Right ventricle myocardium inferior (tissue), 1 donor: ENCODE results near the gene C7orf57. TPM values are rescaled to one million over a fixed set of nuclear protein-coding genes. Genes with fewer than 3 reads are reported as not detected.
"Not testable (repeated sequence)": the region's sequence is repeated elsewhere in the genome, so short reads cannot be mapped to it uniquely, and the experiment has no call there.

Experiments used
- ATAC-seq: fragments of 200-7000 bp; cut with Tn5 transposase; one replicate; pipeline ENCODE4 v1.9.1; 2020; ENCODE audit warnings: mild to moderate bottlenecking, moderate library complexity
- DNase-seq: peaks from one replicate; pipeline ENCODE4 v3.0.0; 2021; ENCODE audit errors: missing footprints
- intact Hi-C: fragments of 100-400 bp; cut with DNase I; formaldehyde crosslinking; loops from one replicate; pipeline ENCODE4 v1.11.0; 2022
- long read RNA-seq: library from polyadenylated mRNA; unstranded; transcript quantifications from one replicate; pipeline ENCODE4 v2.0.0, GENCODE V29; 2021
- total RNA-seq: library from RNA; stranded (reverse); fragmentation: NEBNext Ultra II Directional; extraction: Animal tissue kit (Norgen Biotek cat#: 25700); gene quantifications from one replicate; pipeline ENCODE4 v1.2.1, GENCODE V29; 2021
- donor health status: DM: no; HTN: yes; CAD: no; lungs with severe emphysema.

Gene C7orf57
- total RNA-seq = not detected
- long read RNA-seq = 0 reads

- intact Hi-C loops = loop anchor here (2.0 kb wide), 2 partner anchors 53 to 75 kb away; partner anchors contain the start of gene UPP1
- peak; percentile 99 for ATAC-seq
Observed at GRCh38 chr7:48035301-48035966, at the start of gene C7orf57. TSS of gene C7orf57 (plus strand) at chr7:48035543. CDS start at chr7:48036309, 766 bp downstream.

GRCh38 chr7:47988496-47989386 is 46.6 kb upstream of the C7orf57 start:
- DNase-seq (no peak), ATAC-seq (no peak)
- intact Hi-C loops = no loop called here

More at GRCh38 chr7:48035301-48035966, at the start of gene C7orf57:
- peak; percentile 97 for DNase-seq

GRCh38 chr7:47989607-47990400 is 45.5 kb upstream of the C7orf57 start:
- ATAC-seq, DNase-seq: not testable (repeated sequence)
- intact Hi-C loops = loop anchor here (5.0 kb wide), 2 partner anchors 42 to 97 kb away; partner anchors contain the start of gene UPP1

GRCh38 chr7:47990592-47990991 is 44.8 kb upstream of the C7orf57 start:
- no peak for DNase-seq
- no peak for ATAC-seq
- intact Hi-C loops = loop anchor here (5.0 kb wide), 2 partner anchors 42 to 97 kb away; partner anchors contain the start of gene UPP1

- ATAC-seq (no peak), DNase-seq (no peak)
- intact Hi-C loops = loop anchor here (1.0 to 5.0 kb wide), 3 partner anchors 41 to 119 kb away; partner anchors contain the start of gene UPP1
Observed at GRCh38 chr7:47991270-47991669, 44.1 kb upstream of the C7orf57 start.

GRCh38 chr7:47991741-47992311 is 43.5 kb upstream of the C7orf57 start:
- intact Hi-C loops = loop anchor here (1.0 to 5.0 kb wide), 3 partner anchors 40 to 118 kb away; partner anchors contain the start of gene UPP1
- peak; percentile 99 for ATAC-seq
- DNase-seq = peak; percentile 96

- ATAC-seq (no peak), DNase-seq (no peak)
- intact Hi-C loops = loop anchor here (5.0 kb wide), 2 partner anchors 40 to 95 kb away; partner anchors contain the start of gene UPP1
Observed at GRCh38 chr7:47992446-47992845, 42.9 kb upstream of the C7orf57 start.

- DNase-seq = no peak
- ATAC-seq = no peak
- intact Hi-C loops = no loop called here
Observed at GRCh38 chr7:47999413-47999812, 35.9 kb upstream of the C7orf57 start.

GRCh38 chr7:48000164-48000563 is 35.2 kb upstream of the C7orf57 start:
- intact Hi-C loops, DNase-seq, ATAC-seq: not testable (repeated sequence)

GRCh38 chr7:48004032-48004431 is 31.3 kb upstream of the C7orf57 start:
- intact Hi-C loops = no loop called here
- DNase-seq (no peak), ATAC-seq (no peak)

- intact Hi-C loops = no loop called here
- ATAC-seq (no peak), DNase-seq (no peak)
Observed at GRCh38 chr7:48004638-48005037, 30.7 kb upstream of the C7orf57 start.

GRCh38 chr7:48006866-48007265 is 28.5 kb upstream of the C7orf57 start:
- DNase-seq (no peak), ATAC-seq (no peak)
- intact Hi-C loops = no loop called here

GRCh38 chr7:48009257-48009656 is 26.1 kb upstream of the C7orf57 start:
- ATAC-seq (no peak), DNase-seq (no peak)
- intact Hi-C loops = no loop called here

GRCh38 chr7:48009954-48010353 is 25.4 kb upstream of the C7orf57 start:
- intact Hi-C loops = no loop called here
- ATAC-seq (no peak), DNase-seq (no peak)

GRCh38 chr7:48011323-48011722 is 24.0 kb upstream of the C7orf57 start:
- DNase-seq (no peak), ATAC-seq (no peak)
- intact Hi-C loops = no loop called here

GRCh38 chr7:48011951-48012350 is 23.4 kb upstream of the C7orf57 start:
- intact Hi-C loops = no loop called here
- DNase-seq (no peak), ATAC-seq (no peak)

GRCh38 chr7:48016641-48017040 is 18.7 kb upstream of the C7orf57 start:
- ATAC-seq (no peak), DNase-seq (no peak)
- intact Hi-C loops = no loop called here

- intact Hi-C loops = no loop called here
- ATAC-seq (no peak), DNase-seq (no peak)
Observed at GRCh38 chr7:48017674-48018073, 17.7 kb upstream of the C7orf57 start.
